H1 (cell line): Measurements from ENCODE around the gene PCBD1. TPM values are rescaled to one million over a fixed set of nuclear protein-coding genes. Genes with fewer than 3 reads are reported as not detected.

Source experiments
- CTCF ChIA-PET: fragments of 300-600 bp; sonication (Branson Sonifier 250); formaldehyde crosslinking; loops from one replicate; lab custom pipeline; 2021; ENCODE audit not compliant: partially characterized antibody; lab: Charles Lee
- POLR2A ChIA-PET: fragments of 300-600 bp; sonication (Branson Sonifier 250); formaldehyde crosslinking; loops from one replicate; lab custom pipeline; 2021; ENCODE audit warnings: inconsistent platforms; ENCODE audit not compliant: partially characterized antibody; lab: Charles Lee
- DNase-seq, 2 experiments: peaks; one replicate each; pipeline versions ENCODE4 v3.0.0 to v3.0.0-alpha.2; 2010 to 2022; ENCODE audit warnings: low spot score in 2 of 2, low read depth in 1 of 2, mixed read lengths in 1 of 2
- FAIRE-seq: peaks from 2 replicates; lab custom pipeline; 2011; peaks lifted over from hg19 to GRCh38; lab: Jason Lieb, UNC
- H2AFZ ChIP-seq: 2 replicates; pipeline ENCODE4 v1.8.1; 2012; ENCODE audit warnings: low read length, inconsistent platforms
- H2AK5ac ChIP-seq: 2 replicates; pipeline ENCODE4 v1.6.1; 2013; ENCODE audit warnings: low read depth, low read length
- H2BK120ac ChIP-seq: replicated peaks from 2 replicates; pipeline ENCODE3; 2013; ENCODE audit warnings: low read depth, low read length, inconsistent platforms
- H2BK12ac ChIP-seq: 2 replicates; pipeline ENCODE4 v1.6.1; 2013; ENCODE audit warnings: low read depth, low read length
- H2BK15ac ChIP-seq: 2 replicates; pipeline ENCODE4 v1.6.1; 2013; ENCODE audit warnings: low read length
- H2BK20ac ChIP-seq: 2 replicates; pipeline ENCODE4 v1.6.1; 2013; ENCODE audit warnings: low read length
- H2BK5ac ChIP-seq: 2 replicates; pipeline ENCODE4 v1.6.1; 2013; ENCODE audit warnings: low read depth, low read length
- H3K14ac ChIP-seq: 2 replicates; pipeline ENCODE4 v1.6.1; 2013; ENCODE audit warnings: inconsistent platforms; ENCODE audit not compliant: insufficient read length
- H3K18ac ChIP-seq: 2 replicates; pipeline ENCODE4 v1.6.1; 2013; ENCODE audit warnings: low read length; ENCODE audit errors: extremely low read depth
- H3K23ac ChIP-seq: 2 replicates; pipeline ENCODE4 v1.6.1; 2013; ENCODE audit warnings: inconsistent platforms; ENCODE audit not compliant: insufficient read length
- H3K23me2 ChIP-seq: 2 replicates; pipeline ENCODE4 v1.6.1; 2013; ENCODE audit warnings: low read depth, low read length
- H3K27ac ChIP-seq: 2 replicates; pipeline ENCODE4 v1.6.1; 2011; ENCODE audit warnings: low read depth, low read length, inconsistent platforms
- H3K27me3 ChIP-seq, 4 experiments: replicated peaks in 1 of 4; 1 replicate in 1 of 4; 2 replicates in 3 of 4; pipeline versions ENCODE4 v1.6.1 to v1.8.1; 2011 to 2013; ENCODE audit warnings: low read length in 3 of 4, mild to moderate bottlenecking in 3 of 4, inconsistent platforms in 2 of 4, mixed read lengths in 2 of 4, moderate library complexity in 1 of 4; ENCODE audit not compliant: control insufficient read depth in 3 of 4, insufficient read depth in 3 of 4; ENCODE audit errors: extremely low read depth in 1 of 4
- H3K36me3 ChIP-seq, 4 experiments: 2 replicates each; pipeline versions ENCODE4 v1.6.1 to v1.8.1; 2011 to 2013; ENCODE audit warnings: mild to moderate bottlenecking in 4 of 4, low read length in 3 of 4, moderate library complexity in 2 of 4, control low read depth in 1 of 4, inconsistent platforms in 1 of 4; ENCODE audit not compliant: insufficient read depth in 4 of 4, control insufficient read depth in 2 of 4
- H3K4ac ChIP-seq: replicated peaks from 2 replicates; pipeline ENCODE3; 2013; ENCODE audit warnings: low read length, low read depth, mixed read lengths, inconsistent platforms; ENCODE audit not compliant: insufficient read length
- H3K4me1 ChIP-seq, 4 experiments: replicated peaks in 1 of 4; 1 replicate in 1 of 4; 2 replicates in 3 of 4; pipeline versions ENCODE4 v1.6.1 to v1.8.1; 2011 to 2013; ENCODE audit warnings: low read length in 3 of 4, inconsistent platforms in 2 of 4, mixed read lengths in 1 of 4; ENCODE audit not compliant: insufficient read depth in 4 of 4, control insufficient read depth in 3 of 4
- H3K4me2 ChIP-seq, 2 experiments: 2 replicates each; pipeline versions ENCODE4 v1.6.1 to v1.8.1; 2011 to 2013; ENCODE audit warnings: low read depth in 2 of 2, low read length in 2 of 2, control low read depth in 1 of 2, inconsistent platforms in 1 of 2, mild to moderate bottlenecking in 1 of 2; ENCODE audit not compliant: insufficient read depth in 1 of 2
- H3K4me3 ChIP-seq, 4 experiments: fragments of 200-600, 300-600 bp in 1 of 4; sonication (generic), shearing (Covaris generic), sonication (Bioruptor Twin) in 1 of 4; 2 replicates each; pipeline versions ENCODE4 v1.5.1 to v1.8.1; 2011 to 2016; ENCODE audit warnings: low read length in 4 of 4, low read depth in 3 of 4, control low read depth in 2 of 4, inconsistent platforms in 2 of 4, mild to moderate bottlenecking in 2 of 4, mixed read lengths in 1 of 4, moderate library complexity in 1 of 4; ENCODE audit not compliant: insufficient read depth in 2 of 4; ENCODE audit errors: extremely low read depth in 1 of 4
- H3K56ac ChIP-seq: replicated peaks from 2 replicates; pipeline ENCODE3; 2013; ENCODE audit warnings: low read depth, mild to moderate bottlenecking, mixed read lengths, low read length, inconsistent platforms; ENCODE audit not compliant: insufficient read length
- H3K79me1 ChIP-seq: 2 replicates; pipeline ENCODE4 v1.6.1; 2013; ENCODE audit warnings: low read depth, low read length, control low read depth
- H3K79me2 ChIP-seq, 2 experiments: 2 replicates each; pipeline versions ENCODE4 v1.6.1 to v1.8.1; 2012 to 2013; ENCODE audit warnings: low read length in 2 of 2, mild to moderate bottlenecking in 2 of 2, inconsistent platforms in 1 of 2; ENCODE audit not compliant: insufficient read depth in 2 of 2, control insufficient read depth in 1 of 2
- H3K9ac ChIP-seq, 4 experiments: replicated peaks in 1 of 4; 1 replicate in 1 of 4; 2 replicates in 3 of 4; pipeline versions ENCODE4 v1.6.1 to v1.8.1; 2011 to 2013; ENCODE audit warnings: low read depth in 3 of 4, low read length in 3 of 4, control low read depth in 2 of 4, mild to moderate bottlenecking in 2 of 4, moderate library complexity in 2 of 4, inconsistent platforms in 1 of 4; ENCODE audit errors: extremely low read depth in 1 of 4
- H3K9me3 ChIP-seq, 2 experiments: 2 replicates each; pipeline versions ENCODE4 v1.6.1 to v1.8.1; 2012 to 2013; ENCODE audit warnings: mild to moderate bottlenecking in 2 of 2, moderate library complexity in 2 of 2, control low read depth in 1 of 2, inconsistent platforms in 1 of 2, low read depth in 1 of 2, low read length in 1 of 2, mixed read lengths in 1 of 2; ENCODE audit not compliant: insufficient read depth in 2 of 2
- H4K20me1 ChIP-seq, 2 experiments: replicated peaks in 1 of 2; 2 replicates each; pipeline versions ENCODE3 to v1.8.1; 2011 to 2013; ENCODE audit warnings: inconsistent platforms in 2 of 2, low read length in 2 of 2, mild to moderate bottlenecking in 1 of 2; ENCODE audit not compliant: insufficient read depth in 2 of 2, control insufficient read depth in 1 of 2
- H4K5ac ChIP-seq: 2 replicates; pipeline ENCODE4 v1.6.1; 2013; ENCODE audit warnings: low read length, low read depth, mixed read lengths, inconsistent platforms; ENCODE audit not compliant: insufficient read length
- H4K8ac ChIP-seq: 2 replicates; pipeline ENCODE4 v1.8.0; 2013; ENCODE audit warnings: mild to moderate bottlenecking, moderate library complexity, low read length, inconsistent platforms; ENCODE audit not compliant: insufficient read depth; ENCODE audit errors: extremely low read depth
- H4K91ac ChIP-seq: replicated peaks from 2 replicates; pipeline ENCODE3; 2013; ENCODE audit warnings: low read length, mixed read lengths, inconsistent platforms; ENCODE audit not compliant: insufficient read length
- GTF2F1 ChIP-seq: IDR thresholded peaks from 2 replicates; pipeline ENCODE4 v1.6.1; 2012; ENCODE audit warnings: low read depth, low read length, improper control_type of control experiment, borderline replicate concordance
- POU5F1 ChIP-seq: IDR thresholded peaks from 2 replicates; pipeline ENCODE4 v1.6.1; 2011; ENCODE audit warnings: low read depth, mild to moderate bottlenecking, low read length, moderate library complexity
- ZNF274 ChIP-seq: IDR thresholded peaks from 2 replicates; pipeline ENCODE4 v1.7.0; 2012; ENCODE audit warnings: low read length, borderline replicate concordance; ENCODE audit errors: extremely low read depth
- WGBS, 2 experiments: shearing (Covaris generic) in 1 of 2; methylation state at CpG; one replicate each; pipeline versions ENCODE4 v1.1.6 to v1.1.7; 2013 to 2015; ENCODE audit warnings: low lambda C conversion rate in 2 of 2, mixed read lengths in 2 of 2, inconsistent platforms in 1 of 2, low coverage in 1 of 2, missing lambda C conversion rate in 1 of 2; ENCODE audit not compliant: insufficient replicate concordance in 2 of 2, insufficient coverage in 1 of 2, insufficient read length in 1 of 2; ENCODE audit errors: extremely low coverage in 1 of 2, missing lambda C conversion rate in 1 of 2; 5-methylcytosine and 5-hydroxymethylcytosine counted together
- polyA plus RNA-seq, 7 experiments: library from polyadenylated mRNA; depleted of rRNA in 3 of 7; stranded (reverse) in 5 of 7; unstranded in 2 of 7; fragments of >200 nt in 5 of 7; fragments of 200-250 nt in 2 of 7; gene quantifications; 1 replicate in 5 of 7; 2 replicates in 1 of 7; 4 replicates in 1 of 7; pipeline versions ENCODE4 v1.2.1 to v1.2.3, GENCODE V29; 2011 to 2013; ENCODE audit warnings: missing spikeins in 2 of 7, mixed read lengths in 2 of 7
- total RNA-seq: library from RNA; stranded (reverse); fragmentation: NEBNext Ultra II Directional; extraction: Animal tissue kit (Norgen Biotek cat#: 25700); gene quantifications from 2 replicates; pipeline ENCODE4 v1.2.1, GENCODE V29; 2021

Gene PCBD1
- total and polyA plus RNA-seq, 2 of the 8 experiments (the other 6 are each of a cell fraction or from before 2014, with no cell fraction given) = 46.5 to 55.0 TPM

- no peak overlapping the region for H3K4ac ChIP-seq
- no peak overlapping the region for H2BK5ac ChIP-seq
- H3K4me2 ChIP-seq = peak overlapping the region in 1 of 2 experiments; percentile 22; a peak in 1 of 4 replicates
- no peak overlapping the region for H4K5ac ChIP-seq
- H3K4me1 ChIP-seq = peaks cover 7 to 22% (median 13%) of the 10 kb centered on the region in 4 experiments
- no peak for TF ChIP-seq ZNF274
- TF ChIP-seq GTF2F1 = no peak
- TF ChIP-seq POU5F1 = no peak
- WGBS, 2 experiments = 88% methylated on average over 4 of the region's 4 CpGs; no CpG with 5 or more reads in 1 of the 2 experiments
- H2BK20ac ChIP-seq = no peak overlapping the region
- no peaks in the 10 kb centered on the region for H3K79me1 ChIP-seq
- no peak overlapping the region for H4K8ac ChIP-seq
- H4K91ac ChIP-seq = no peak overlapping the region
- no peaks in the 10 kb centered on the region for H3K36me3 ChIP-seq
- no peak overlapping the region for H3K4me3 ChIP-seq
- H3K27ac ChIP-seq = no peak overlapping the region
- peak overlapping the region; percentile 62; the same call in 1 of the 2 replicates for H2BK12ac ChIP-seq
- POLR2A ChIA-PET = interaction anchor here (0.6 kb wide), 1 partner anchor 30 kb away, joined by 3 read pairs; no protein-coding TSS in a partner anchor
- FAIRE-seq (no peak), DNase-seq (no peak)
- peaks cover 3% of the 10 kb centered on the region for H3K23me2 ChIP-seq
- no peaks in the 10 kb centered on the region for H4K20me1 ChIP-seq
- no peaks in the 10 kb centered on the region for H3K79me2 ChIP-seq
- CTCF ChIA-PET = interaction anchor here (1.4 to 3.7 kb wide), 2 partner anchors 10 to 12 kb away, joined by 4 to 24 read pairs; no protein-coding TSS in a partner anchor
- H2BK15ac ChIP-seq = no peak overlapping the region
- no peak overlapping the region for H3K14ac ChIP-seq
- no peaks in the 10 kb centered on the region for H3K27me3 ChIP-seq
- H3K9ac ChIP-seq = no peak overlapping the region
- H2AK5ac ChIP-seq = no peak overlapping the region
- H3K23ac ChIP-seq = no peak overlapping the region
- no peak overlapping the region for H2BK120ac ChIP-seq
- H3K9me3 ChIP-seq = no peaks in the 10 kb centered on the region
- no peak overlapping the region for H3K18ac ChIP-seq
- H2AFZ ChIP-seq = no peak overlapping the region
- no peak overlapping the region for H3K56ac ChIP-seq
Observed at GRCh38 chr10:70892631-70893030, 4.3 kb upstream of the PCBD1 start.
